MM.1S (cell line): ENCODE results near the gene EFNB1.

Experiments used
- DNase-seq: peaks from one replicate; pipeline ENCODE4 v3.0.0-alpha.2; 2015
- H2AFZ ChIP-seq: fragments of 300-600 bp; sonication (generic); 2 replicates; pipeline ENCODE4 v1.6.0; 2016; ENCODE audit warnings: antibody characterized with exemption, low read length
- H3F3A ChIP-seq: fragments of 300-600 bp; sonication (generic); 2 replicates; pipeline ENCODE4 v1.6.1; 2016; ENCODE audit warnings: mild to moderate bottlenecking, antibody characterized with exemption, low read length, moderate library complexity, mixed read lengths; ENCODE audit not compliant: insufficient read depth
- H3K27ac ChIP-seq: fragments of 300-600 bp; sonication (generic); 2 replicates; pipeline ENCODE4 v1.5.1; 2016; ENCODE audit warnings: mild to moderate bottlenecking, low read length
- H3K27me3 ChIP-seq: fragments of 300-600 bp; sonication (generic); replicated peaks from 2 replicates; pipeline ENCODE4 v1.6.0; 2016; ENCODE audit warnings: low read length; ENCODE audit not compliant: insufficient read depth
- H3K36me3 ChIP-seq: fragments of 300-600 bp; sonication (generic); replicated peaks from 2 replicates; pipeline ENCODE4 v1.6.1; 2016; ENCODE audit warnings: mild to moderate bottlenecking, low read length, mixed read lengths; ENCODE audit not compliant: insufficient read depth
- H3K4me1 ChIP-seq: fragments of 300-600 bp; sonication (generic); 2 replicates; pipeline ENCODE4 v1.6.1; 2016; ENCODE audit warnings: low read length, mixed read lengths
- H3K4me2 ChIP-seq: fragments of 300-600 bp; sonication (generic); 2 replicates; pipeline ENCODE4 v1.6.0; 2016; ENCODE audit warnings: low read depth, low read length
- H3K4me3 ChIP-seq: fragments of 300-600 bp; sonication (generic); 2 replicates; pipeline ENCODE4 v1.5.1; 2016; ENCODE audit warnings: low read length, mixed read lengths
- H3K79me2 ChIP-seq: fragments of 300-600 bp; sonication (generic); 2 replicates; pipeline ENCODE4 v1.6.1; 2016; ENCODE audit warnings: mixed run types, low read length, mixed read lengths
- H3K9ac ChIP-seq: fragments of 300-600 bp; sonication (generic); 2 replicates; pipeline ENCODE4 v1.6.1; 2016; ENCODE audit warnings: low read length, mixed read lengths
- H3K9me2 ChIP-seq: fragments of 300-600 bp; sonication (generic); replicated peaks from 2 replicates; pipeline ENCODE4 v1.6.1; 2016; ENCODE audit warnings: mild to moderate bottlenecking, low read length, mixed read lengths; ENCODE audit not compliant: insufficient read depth
- H3K9me3 ChIP-seq: fragments of 300-600 bp; sonication (generic); replicated peaks from 2 replicates; pipeline ENCODE4 v1.6.1; 2016; ENCODE audit warnings: mild to moderate bottlenecking, low read length, mixed read lengths; ENCODE audit not compliant: insufficient read depth
- H4K20me1 ChIP-seq: fragments of 300-600 bp; sonication (generic); 2 replicates; pipeline ENCODE4 v1.6.1; 2016; ENCODE audit warnings: mild to moderate bottlenecking, low read length, moderate library complexity, mixed read lengths; ENCODE audit not compliant: insufficient read depth
- CTCF ChIP-seq: fragments of 300-600 bp; sonication (generic); IDR thresholded peaks from 2 replicates; pipeline ENCODE4 v1.5.1; 2016; ENCODE audit warnings: antibody characterized with exemption, low read length, mixed read lengths
- EZH2 ChIP-seq: fragments of 300-600 bp; sonication (generic); optimal IDR thresholded peaks from 2 replicates; pipeline ENCODE3; 2017; ENCODE audit warnings: low read depth, mild to moderate bottlenecking, antibody characterized with exemption, low read length, mixed read lengths
- EZH2phosphoT487 ChIP-seq: fragments of 300-600 bp; sonication (generic); IDR thresholded peaks from 2 replicates; pipeline ENCODE4 v1.6.1; 2018; ENCODE audit warnings: antibody characterized with exemption, low read length

The EFNB1 gene

DNA sequence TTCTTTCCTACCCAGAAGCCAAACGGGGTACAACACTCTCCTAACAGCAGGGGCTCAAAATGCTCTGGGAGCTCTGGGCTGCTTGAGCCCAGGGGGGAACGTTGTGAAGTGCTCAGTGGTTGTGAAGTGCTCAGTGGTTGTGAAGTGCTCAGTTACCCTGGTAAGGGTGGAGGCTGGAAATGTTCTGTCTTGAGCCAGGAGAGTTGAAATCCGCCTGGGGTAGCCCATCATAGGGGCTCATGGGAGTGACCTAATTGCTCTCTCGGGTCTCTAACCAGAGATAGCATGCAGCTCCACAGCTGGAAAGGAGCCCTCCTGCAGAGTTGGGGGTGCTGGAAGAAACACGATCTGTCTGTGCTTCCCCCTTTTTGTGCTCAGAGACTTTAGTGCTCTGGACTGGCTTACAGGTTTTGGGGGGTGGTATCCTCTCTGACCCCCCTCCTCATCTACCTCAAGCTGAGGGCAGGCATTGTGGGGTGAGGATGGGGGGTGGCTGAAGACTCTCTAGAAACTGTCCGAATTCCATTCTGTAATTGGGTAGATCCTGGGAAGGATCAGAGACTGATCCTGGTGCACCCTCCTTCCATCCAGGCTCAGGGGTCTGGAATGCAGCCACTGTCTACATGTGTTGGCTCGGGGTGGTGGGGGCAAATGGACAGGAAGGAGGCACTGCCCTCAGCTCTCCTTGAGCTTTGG, 2.7 kb downstream of the EFNB1 start:
- Histone ChIP-seq H4K20me1 (no peaks in the 10 kb centered on the region), H3K79me2 (no peaks in the 10 kb centered on the region), H3K4me3 (no peak overlapping the region)

DNA sequence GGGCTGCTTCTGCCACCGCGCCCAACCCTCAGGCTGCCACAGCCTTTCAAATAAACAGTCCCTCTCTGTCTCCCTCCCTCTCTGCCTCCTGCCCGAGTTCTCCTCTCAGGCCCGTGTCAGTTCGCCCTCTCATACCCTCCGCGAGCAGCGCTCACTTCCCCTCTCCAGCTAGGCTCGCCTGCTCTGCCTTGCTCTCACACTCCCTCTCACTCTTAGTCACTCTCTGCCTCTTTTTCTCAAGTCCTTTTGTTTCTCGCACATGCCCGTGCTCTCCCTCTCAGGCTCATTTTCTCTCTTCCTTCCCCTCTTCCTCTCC, 3.2 kb downstream of the EFNB1 start:
- Histone ChIP-seq H3K9me2 (no peaks in the 10 kb centered on the region), H2AFZ (no peak overlapping the region), H3K9ac (no peak overlapping the region), H3K36me3 (no peaks in the 10 kb centered on the region), H3K4me2 (no peak overlapping the region), H3F3A (no peaks in the 10 kb centered on the region), H3K27ac (no peak overlapping the region), H3K9me3 (no peaks in the 10 kb centered on the region), H3K4me1 (no peaks in the 10 kb centered on the region), H3K79me2 (no peaks in the 10 kb centered on the region), H3K27me3 (no peaks in the 10 kb centered on the region), H3K4me3 (no peak overlapping the region), H4K20me1 (no peaks in the 10 kb centered on the region)
- no peak for TF ChIP-seq EZH2
- TF ChIP-seq CTCF = no peak
- no peak for TF ChIP-seq EZH2phosphoT487
- DNase-seq = no peak

More for the DNA sequence above, 2.7 kb downstream of the EFNB1 start:
- Histone ChIP-seq H3K9ac (no peak overlapping the region), H3K4me2 (no peak overlapping the region), H3K4me1 (no peaks in the 10 kb centered on the region), H3F3A (no peaks in the 10 kb centered on the region), H3K9me3 (no peaks in the 10 kb centered on the region), H3K9me2 (no peaks in the 10 kb centered on the region), H3K36me3 (no peaks in the 10 kb centered on the region), H3K27ac (no peak overlapping the region), H3K27me3 (no peaks in the 10 kb centered on the region), H2AFZ (no peak overlapping the region)
- no peak for DNase-seq
- TF ChIP-seq CTCF = no peak
- TF ChIP-seq EZH2phosphoT487 = no peak
- no peak for TF ChIP-seq EZH2

- no peak for DNase-seq
- Histone ChIP-seq H3K36me3 (no peaks in the 10 kb centered on the region), H2AFZ (no peak overlapping the region), H4K20me1 (no peaks in the 10 kb centered on the region), H3K9me2 (no peaks in the 10 kb centered on the region), H3F3A (no peaks in the 10 kb centered on the region), H3K9ac (no peak overlapping the region), H3K4me1 (no peaks in the 10 kb centered on the region), H3K27ac (no peak overlapping the region), H3K4me2 (no peak overlapping the region), H3K79me2 (no peaks in the 10 kb centered on the region), H3K4me3 (no peak overlapping the region), H3K27me3 (no peaks in the 10 kb centered on the region), H3K9me3 (no peaks in the 10 kb centered on the region)
- TF ChIP-seq CTCF (no peak), EZH2phosphoT487 (no peak), EZH2 (no peak)
These were observed 4.0 kb downstream of the EFNB1 start for GRCh38 chrX:68832516-68833447.
